SK-N-SH treated with all-trans-retinoic acid at 6 μM for 48 hours (cell line): Measurements from ENCODE around the gene B3GNT3.

Source experiments
- ARNTL ChIP-seq: fragments of 450-650 bp; formaldehyde crosslinking; IDR thresholded peaks from 2 replicates; pipeline ENCODE4 v1.5.0; 2020; ENCODE audit warnings: low read depth, mild to moderate bottlenecking, moderate library complexity, borderline replicate concordance
- CREB5 ChIP-seq: fragments of 250-450 bp; sonication (Bioruptor Pico); IDR thresholded peaks from 2 replicates; pipeline ENCODE4 v1.5.1; 2020; ENCODE audit warnings: low read depth, mild to moderate bottlenecking, moderate library complexity
- OSR1 ChIP-seq: fragments of 250-450 bp; sonication (Bioruptor Pico); IDR thresholded peaks from 2 replicates; pipeline ENCODE4 v1.8.0; 2022; ENCODE audit warnings: moderate library complexity, mild to moderate bottlenecking, inconsistent platforms
- PPARA ChIP-seq: fragments of 250-450 bp; sonication (Bioruptor Pico); IDR thresholded peaks from 2 replicates; pipeline ENCODE4 v1.5.0; 2020; ENCODE audit warnings: mild to moderate bottlenecking, borderline replicate concordance
- RARB ChIP-seq: fragments of 250-450 bp; sonication (Bioruptor Pico); IDR thresholded peaks from 2 replicates; pipeline ENCODE4 v1.8.0; 2021; ENCODE audit warnings: mild to moderate bottlenecking, moderate library complexity
- ZFP30 ChIP-seq: fragments of 450-650 bp; formaldehyde crosslinking; IDR thresholded peaks from 2 replicates; pipeline ENCODE4 v1.5.0; 2022; ENCODE audit warnings: mild to moderate bottlenecking, moderate library complexity
- ZNF565 ChIP-seq: fragments of 450-650 bp; formaldehyde crosslinking; conservative IDR thresholded peaks from 2 replicates; pipeline ENCODE4 v1.5.0; 2020; ENCODE audit warnings: low read depth, mild to moderate bottlenecking, moderate library complexity
- ZNF70 ChIP-seq: fragments of 450-650 bp; formaldehyde crosslinking; IDR thresholded peaks from 2 replicates; pipeline ENCODE4 v1.5.0; 2020; ENCODE audit warnings: mild to moderate bottlenecking, moderate library complexity
- ZNF8 ChIP-seq: fragments of 450-650 bp; formaldehyde crosslinking; IDR thresholded peaks from 2 replicates; pipeline ENCODE4 v1.5.0; 2020; ENCODE audit warnings: mild to moderate bottlenecking, moderate library complexity
- TF ChIP-seq, protein P1 (sequence below): fragments of 250-450 bp; sonication (Bioruptor Pico); IDR thresholded peaks from 2 replicates; pipeline ENCODE4 v1.8.0; 2021; ENCODE audit warnings: low read depth, mild to moderate bottlenecking, moderate library complexity, borderline replicate concordance
- TF ChIP-seq, protein P2 (sequence below): fragments of 250-450 bp; sonication (Bioruptor Pico); IDR thresholded peaks from 2 replicates; pipeline ENCODE4 v1.8.0; 2020; ENCODE audit warnings: mild to moderate bottlenecking, moderate library complexity, borderline replicate concordance

DNA sequence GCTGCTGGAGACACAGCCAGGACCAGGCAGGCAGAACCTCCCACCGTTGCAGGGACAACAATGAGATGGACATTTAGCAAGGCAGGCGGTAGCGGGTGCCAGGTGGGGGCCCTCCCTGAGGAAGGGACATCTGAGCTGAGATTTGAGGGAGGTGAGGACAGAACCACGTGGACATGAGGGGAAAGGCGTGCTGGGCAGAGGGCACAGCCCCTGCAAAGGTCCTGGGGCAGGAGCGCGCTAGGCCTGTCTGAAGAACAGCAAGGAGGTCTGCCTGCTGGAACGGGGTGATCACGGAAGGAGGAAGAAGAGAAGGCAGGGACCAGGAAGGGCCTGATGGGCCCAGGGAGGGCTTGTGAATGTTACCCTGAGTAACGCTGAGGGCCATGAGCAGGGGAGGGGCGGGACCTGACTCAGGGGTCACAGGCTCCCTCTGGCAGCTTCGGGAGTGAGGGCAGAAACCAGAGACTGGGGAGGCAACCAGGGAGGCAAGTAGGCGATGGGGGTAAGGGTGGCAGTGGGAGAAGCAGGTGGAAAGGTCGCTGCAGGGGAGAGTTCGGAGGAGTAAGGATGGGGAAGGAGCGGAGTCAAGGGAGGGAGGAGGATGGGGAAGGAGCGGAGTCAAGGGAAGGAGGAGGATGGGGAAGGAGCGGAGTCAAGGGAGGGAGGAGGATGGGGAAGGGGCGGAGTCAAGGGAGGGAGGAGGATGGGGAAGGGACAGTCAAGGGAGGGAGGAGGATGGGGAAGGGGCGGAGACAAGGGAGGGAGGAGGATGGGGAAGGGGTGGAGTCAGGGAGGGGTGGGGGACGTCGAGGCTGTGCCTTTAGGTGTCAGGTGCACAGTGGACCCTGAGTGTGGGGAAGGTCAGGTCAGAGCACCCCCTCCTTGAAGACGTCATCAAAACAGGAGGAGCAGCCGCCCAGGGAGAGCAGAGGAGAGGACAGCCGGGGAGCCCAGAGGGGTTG, 15.7 kb upstream of the B3GNT3 start:
- TF ChIP-seq OSR1 (CRISPR knock-in tag): no peak
- TF ChIP-seq ZNF8 (CRISPR knock-in tag): no peak
- TF ChIP-seq ZNF70 (CRISPR knock-in tag): no peak
- TF ChIP-seq CREB5: no peak
- TF ChIP-seq PPARA (CRISPR knock-in tag): no peak
- no peak for TF ChIP-seq RARB (CRISPR knock-in tag)
- TF ChIP-seq, protein P1, sequence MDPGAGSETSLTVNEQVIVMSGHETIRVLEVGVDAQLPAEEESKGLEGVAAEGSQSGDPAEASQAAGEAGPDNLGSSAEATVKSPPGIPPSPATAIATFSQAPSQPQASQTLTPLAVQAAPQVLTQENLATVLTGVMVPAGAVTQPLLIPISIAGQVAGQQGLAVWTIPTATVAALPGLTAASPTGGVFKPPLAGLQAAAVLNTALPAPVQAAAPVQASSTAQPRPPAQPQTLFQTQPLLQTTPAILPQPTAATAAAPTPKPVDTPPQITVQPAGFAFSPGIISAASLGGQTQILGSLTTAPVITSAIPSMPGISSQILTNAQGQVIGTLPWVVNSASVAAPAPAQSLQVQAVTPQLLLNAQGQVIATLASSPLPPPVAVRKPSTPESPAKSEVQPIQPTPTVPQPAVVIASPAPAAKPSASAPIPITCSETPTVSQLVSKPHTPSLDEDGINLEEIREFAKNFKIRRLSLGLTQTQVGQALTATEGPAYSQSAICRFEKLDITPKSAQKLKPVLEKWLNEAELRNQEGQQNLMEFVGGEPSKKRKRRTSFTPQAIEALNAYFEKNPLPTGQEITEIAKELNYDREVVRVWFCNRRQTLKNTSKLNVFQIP (CRISPR knock-in tag): no peak
- no peak for TF ChIP-seq ZNF565 (CRISPR knock-in tag)
- no peak for TF ChIP-seq ZFP30 (CRISPR knock-in tag)
- TF ChIP-seq, protein P2, sequence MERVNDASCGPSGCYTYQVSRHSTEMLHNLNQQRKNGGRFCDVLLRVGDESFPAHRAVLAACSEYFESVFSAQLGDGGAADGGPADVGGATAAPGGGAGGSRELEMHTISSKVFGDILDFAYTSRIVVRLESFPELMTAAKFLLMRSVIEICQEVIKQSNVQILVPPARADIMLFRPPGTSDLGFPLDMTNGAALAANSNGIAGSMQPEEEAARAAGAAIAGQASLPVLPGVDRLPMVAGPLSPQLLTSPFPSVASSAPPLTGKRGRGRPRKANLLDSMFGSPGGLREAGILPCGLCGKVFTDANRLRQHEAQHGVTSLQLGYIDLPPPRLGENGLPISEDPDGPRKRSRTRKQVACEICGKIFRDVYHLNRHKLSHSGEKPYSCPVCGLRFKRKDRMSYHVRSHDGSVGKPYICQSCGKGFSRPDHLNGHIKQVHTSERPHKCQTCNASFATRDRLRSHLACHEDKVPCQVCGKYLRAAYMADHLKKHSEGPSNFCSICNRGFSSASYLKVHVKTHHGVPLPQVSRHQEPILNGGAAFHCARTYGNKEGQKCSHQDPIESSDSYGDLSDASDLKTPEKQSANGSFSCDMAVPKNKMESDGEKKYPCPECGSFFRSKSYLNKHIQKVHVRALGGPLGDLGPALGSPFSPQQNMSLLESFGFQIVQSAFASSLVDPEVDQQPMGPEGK (CRISPR knock-in tag): no peak
- no peak for TF ChIP-seq ARNTL
